ENCODE results near the gene CD34.

CD34 gene

GRCh38 chr1:207838156-207839082, 72.5 kb downstream of the CD34 start:
- TF ChIP-seq CTCF (IDR thresholded peaks at IDR 0.05; ENCODE audit: low read depth, low read length) = no peak
- DNase-seq (ENCODE audit: extremely low read depth, low read depth) = no peak

GRCh38 chr1:207837673-207838072, 73.3 kb downstream of the CD34 start:
- no peak for TF ChIP-seq CTCF (IDR thresholded peaks at IDR 0.05; ENCODE audit: low read depth, low read length)
- DNase-seq (ENCODE audit: extremely low read depth, low read depth) = no peak

- DNase-seq (ENCODE audit: extremely low read depth, low read depth) = no peak
- TF ChIP-seq CTCF (IDR thresholded peaks at IDR 0.05; ENCODE audit: low read depth, low read length) = no peak
Observed at GRCh38 chr1:207836591-207837347, 74.2 kb downstream of the CD34 start.

- DNase-seq (ENCODE audit: extremely low read depth, low read depth) = no peak
- no peak for TF ChIP-seq CTCF (IDR thresholded peaks at IDR 0.05; ENCODE audit: low read depth, low read length)
Observed at GRCh38 chr1:207835958-207836357, 75.0 kb downstream of the CD34 start.

GRCh38 chr1:207833956-207834660, 76.8 kb downstream of the CD34 start:
- no peak for DNase-seq (ENCODE audit: extremely low read depth, low read depth)
- no peak for TF ChIP-seq CTCF (IDR thresholded peaks at IDR 0.05; ENCODE audit: low read depth, low read length)

GRCh38 chr1:207833381-207833780, 77.5 kb downstream of the CD34 start:
- TF ChIP-seq CTCF (IDR thresholded peaks at IDR 0.05; ENCODE audit: low read depth, low read length) = no peak

More at GRCh38 chr1:207833381-207833780, 77.5 kb downstream of the CD34 start:
- no peak for DNase-seq (ENCODE audit: extremely low read depth, low read depth)

Data from AG09319 (cell line).